Inflammatory macrophage treated with lipopolysaccharide for 4 hours (primary cell): Measurements from ENCODE around the gene DDX41.
A peak's percentile ranks its signal among the peaks of the same experiment; 100 is the strongest.
"Not testable (repeated sequence)": the region's sequence is repeated elsewhere in the genome, so short reads cannot be mapped to it uniquely, and the experiment has no call there.

ENCODE experiments used
- DNase-seq: peaks from one replicate; pipeline ENCODE4 v3.0.0-alpha.2; 2020

Gene DDX41

DNA sequence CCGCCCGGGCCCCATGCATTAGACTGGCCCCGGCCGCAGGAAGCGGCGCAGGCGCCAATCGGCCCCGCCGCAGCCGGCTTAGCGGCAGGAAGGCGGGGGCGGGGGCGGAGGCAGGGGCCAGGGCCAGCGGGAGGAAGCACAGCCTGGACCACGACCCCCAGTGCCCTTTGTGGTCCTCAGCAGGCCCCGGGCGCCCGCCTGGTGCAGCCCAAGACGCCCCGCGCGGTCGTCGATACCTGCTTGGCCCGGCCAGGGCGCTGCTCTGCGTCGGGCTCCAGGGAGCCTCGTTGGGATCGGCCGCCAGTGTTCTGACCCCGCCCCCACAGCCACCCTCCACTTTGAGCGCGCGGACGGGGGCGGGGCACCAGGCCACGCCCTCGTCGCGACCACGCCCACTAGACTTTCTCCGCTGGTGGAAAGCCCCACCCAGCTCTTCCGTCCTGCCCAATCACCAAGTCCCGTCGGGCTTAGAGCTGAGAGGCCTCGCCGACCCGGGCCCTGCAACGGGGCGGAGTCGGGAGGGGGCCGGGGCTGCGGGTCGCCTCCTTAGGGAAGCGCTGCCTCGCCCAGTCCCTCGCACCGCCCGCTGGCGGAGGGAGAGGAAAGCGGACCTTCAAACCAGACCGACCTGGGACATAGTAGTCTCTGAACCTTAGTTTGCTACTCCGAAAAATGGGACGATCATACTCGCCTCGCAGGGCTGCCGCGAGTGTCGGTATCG is 19.3 kb downstream of the DDX41 start, which contains the start of gene PDLIM7:
TSS of gene PDLIM7 (minus strand) at position 313 of the 721 bp plus-strand sequence. CDS start 1,092 bp downstream, outside the sequence.
- DNase-seq: peak; percentile 96

DNA sequence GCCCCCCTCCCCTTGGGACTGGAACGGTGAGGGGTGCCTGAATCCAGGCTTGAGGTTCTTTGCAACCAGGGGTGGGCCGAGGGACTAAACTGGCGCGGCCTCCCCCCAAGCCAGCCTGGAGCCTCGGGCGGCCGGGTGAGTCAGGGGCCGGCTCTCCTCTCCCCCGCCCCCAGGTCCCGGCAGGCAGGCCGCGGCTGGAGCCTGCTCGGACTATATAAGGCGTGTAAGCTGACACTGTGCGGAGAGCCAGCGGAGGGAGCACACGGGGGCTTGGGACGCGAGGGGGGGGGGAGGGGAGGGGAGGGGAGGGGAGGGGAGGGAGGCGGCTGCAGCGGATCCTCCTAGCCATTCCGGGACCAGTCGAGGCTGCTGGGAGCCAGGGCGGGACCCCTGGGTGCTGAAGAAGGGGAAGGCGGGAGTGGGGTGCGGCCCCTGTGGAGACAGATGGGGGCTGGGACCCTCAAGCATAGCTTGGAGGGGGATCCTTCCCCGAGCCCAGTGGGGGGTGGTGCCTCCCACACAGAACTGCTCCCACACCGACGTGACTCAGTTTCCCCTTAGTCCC is 20.0 kb downstream of the DDX41 start:
- DNase-seq: peak; percentile 57

DNA sequence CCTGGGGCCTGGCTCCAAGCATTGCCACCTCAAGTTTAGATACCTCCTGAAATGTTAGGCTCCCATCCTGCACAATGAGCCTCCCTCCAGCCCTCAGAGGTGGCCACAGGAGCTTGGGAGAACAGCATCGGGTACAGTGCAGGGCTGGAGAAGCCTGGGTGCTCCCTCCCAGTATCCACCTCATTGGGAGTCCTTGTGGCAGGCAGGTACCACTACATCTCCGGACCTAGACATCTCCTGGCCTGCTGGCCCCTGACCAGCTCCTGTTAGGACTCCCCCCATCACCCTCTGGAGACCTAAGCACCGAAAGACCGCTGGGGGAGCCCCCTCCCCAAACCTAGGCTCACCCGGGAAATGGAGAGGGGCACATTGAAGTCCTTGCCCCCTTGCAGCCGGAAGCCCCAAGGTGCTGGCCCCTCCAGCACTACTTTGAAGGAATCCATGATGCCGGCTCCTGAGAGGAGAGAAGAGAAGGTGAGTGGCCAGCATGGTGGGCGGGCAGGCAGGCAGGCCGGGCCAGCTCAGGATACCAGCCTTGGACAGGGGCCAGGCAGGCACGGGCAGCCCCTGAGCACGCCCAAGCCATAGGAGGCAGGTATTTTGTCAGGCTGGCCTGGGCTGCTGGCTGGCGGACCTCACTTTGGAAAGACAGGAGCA is 20.6 kb downstream of the DDX41 start:
- DNase-seq: peak; percentile 24

DNA sequence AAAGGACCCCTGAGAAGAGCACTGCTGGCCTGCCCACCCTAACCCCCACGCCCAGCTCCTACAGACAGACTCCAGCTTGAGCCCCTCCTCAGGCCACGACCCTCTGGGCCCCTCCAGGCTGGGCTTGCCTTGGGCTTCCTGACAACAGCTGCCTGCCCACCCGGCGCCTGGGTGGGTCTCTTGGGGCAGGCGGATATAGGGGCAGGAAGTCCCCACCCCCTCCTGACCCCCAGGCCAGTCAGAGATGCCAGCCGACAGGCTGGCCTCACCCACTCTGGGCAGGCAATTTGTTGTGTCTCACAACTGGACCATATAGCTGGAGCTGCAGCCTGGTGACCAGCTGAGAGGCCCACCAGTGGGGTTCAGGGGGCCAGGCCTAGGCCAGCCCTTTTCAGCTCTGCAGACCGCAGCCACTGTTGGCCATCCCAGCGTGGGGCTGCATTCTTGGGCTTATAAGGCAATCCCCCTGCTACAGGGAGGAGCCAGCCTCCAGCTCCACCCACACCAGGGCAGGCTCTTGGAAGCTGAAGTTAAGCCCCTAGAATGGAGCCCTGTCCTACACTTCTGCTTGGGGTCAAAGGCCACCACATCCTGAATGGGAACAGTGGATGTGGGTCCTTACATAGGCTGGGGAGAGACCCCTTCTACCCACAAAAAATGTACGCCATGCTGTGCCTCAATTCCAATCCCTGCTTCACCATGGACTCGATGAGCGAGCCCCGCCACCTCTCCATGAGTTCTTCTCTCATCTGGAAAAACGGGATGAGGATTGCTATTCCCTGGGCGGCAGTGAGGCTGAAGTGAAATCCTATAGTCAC is 21.3 kb downstream of the DDX41 start:
- peak; percentile 77 for DNase-seq

DNA sequence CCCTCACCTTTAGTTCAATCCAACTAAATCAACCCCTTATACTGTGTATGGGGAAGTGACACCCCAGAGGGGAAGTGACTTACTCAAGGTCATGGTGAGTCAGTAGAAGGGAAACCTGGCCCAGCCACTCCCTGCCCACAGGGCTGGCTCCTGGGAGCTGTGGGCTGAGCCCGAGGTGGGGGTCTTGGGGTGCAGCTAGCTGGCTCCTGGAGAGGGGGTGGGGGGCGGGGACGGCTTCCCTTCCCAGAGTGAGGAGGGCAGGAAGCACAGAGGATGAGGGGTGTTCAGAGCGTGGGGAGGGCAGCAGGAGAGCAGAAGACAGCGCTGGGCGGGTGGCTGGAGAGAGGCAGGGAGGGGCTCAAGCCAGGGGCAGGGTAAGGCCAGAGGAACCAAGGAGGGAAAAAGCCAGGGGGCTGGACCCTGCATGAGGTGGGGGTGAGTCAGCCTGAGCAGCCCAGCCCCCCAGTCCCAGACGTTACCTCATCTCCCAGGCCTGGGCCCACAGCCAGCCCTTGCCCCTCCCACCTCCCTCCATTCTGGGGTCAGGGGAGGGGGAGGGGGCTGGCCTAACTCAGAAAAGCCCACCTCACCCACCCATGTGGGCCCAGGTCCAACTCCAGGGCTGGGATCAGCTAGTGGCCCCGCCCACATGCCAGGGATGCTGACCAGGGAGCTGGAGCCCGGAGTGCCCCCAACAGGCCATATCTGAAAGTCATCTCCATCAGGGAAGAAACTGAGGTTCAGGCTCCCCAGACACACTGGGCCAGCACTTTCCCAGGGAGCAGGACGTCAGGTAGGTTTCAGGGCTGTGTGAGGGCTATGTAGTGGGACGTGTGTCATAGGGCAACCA is 22.2 kb downstream of the DDX41 start:
- DNase-seq: peak; percentile 94

DNA sequence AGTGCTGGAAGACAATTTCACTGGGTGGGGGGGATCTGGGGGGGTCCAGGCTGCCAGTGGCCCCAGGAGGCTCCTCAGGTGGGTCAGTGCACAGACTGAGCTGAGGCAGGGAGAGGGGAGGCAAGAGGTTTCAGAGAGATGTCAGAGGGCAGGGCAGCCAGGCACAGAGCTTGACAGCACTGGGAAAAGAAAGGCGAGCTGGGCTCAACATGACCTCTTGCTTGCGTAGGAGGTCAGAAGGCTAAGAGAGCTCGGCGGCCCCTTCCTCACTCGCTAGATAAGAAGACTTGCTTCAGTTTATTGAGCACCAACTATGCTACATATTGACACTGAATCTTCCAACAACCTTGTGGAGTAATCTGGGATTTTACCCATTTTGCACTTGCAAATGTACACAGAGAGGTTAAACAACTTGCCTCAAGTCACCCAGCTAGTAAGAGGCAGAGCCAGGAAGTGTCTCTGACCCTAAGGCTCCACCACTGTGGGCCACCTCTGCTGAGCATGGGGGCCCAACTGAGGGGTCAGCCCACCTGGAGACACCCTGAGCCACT is 22.9 kb downstream of the DDX41 start:
- peak; percentile 86 for DNase-seq

DNA sequence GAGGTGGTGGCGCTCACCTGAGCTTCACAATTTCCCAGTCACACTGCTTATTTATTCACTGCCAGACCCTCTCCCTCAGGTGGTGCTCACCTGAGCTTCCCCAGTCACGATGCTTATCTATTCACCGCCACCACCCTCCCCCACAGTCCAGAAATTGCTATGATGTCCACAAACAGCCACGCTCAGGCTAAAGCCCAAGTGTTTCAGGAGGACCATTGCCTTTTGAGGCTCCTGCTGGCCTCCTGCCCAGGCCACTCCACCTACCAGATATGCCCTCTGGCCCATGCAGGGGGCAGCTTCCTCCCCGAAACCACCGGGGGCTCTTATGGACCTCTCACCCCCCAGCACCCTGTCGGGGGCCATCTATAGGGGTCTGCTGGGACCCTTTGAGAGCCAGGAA is 23.9 kb downstream of the DDX41 start:
- no peak for DNase-seq

DNA sequence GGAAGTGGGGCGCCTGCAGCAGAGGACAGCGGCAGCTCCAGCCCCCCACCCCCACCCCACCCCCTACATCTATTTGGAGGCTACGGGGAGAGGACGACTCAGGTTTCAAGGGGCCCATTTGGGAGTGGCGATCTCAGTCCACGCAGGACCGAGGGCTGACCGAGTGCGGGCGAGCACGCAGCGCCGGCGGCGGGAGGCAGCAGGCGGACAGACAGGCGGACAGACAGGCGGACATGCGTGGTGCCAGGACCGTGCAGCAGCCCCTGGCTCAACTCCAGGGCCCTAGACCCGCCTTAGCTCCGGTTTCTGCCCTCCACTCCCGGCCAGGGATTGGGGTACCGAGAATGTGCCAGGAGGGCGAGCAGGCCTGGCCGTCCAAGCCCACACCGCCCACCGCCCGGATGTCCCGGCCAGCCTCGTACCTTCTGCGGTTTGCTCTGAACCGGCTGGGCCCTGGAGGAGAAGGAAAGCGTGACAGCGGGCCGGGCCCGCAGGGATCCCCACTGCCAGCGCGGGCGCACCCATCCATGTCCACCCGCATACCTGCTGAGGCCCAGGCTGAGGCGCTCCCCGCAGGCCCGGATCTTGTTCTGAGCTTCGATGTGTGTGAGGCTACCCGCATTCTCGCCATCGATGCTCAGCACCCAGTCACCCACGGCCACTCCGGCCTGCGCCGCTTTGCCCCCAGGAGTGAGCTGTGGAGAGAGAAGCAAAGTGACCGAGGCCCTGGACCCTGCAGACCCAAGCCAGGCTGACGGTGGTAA is 24.6 kb downstream of the DDX41 start:
- no peak for DNase-seq

DNA sequence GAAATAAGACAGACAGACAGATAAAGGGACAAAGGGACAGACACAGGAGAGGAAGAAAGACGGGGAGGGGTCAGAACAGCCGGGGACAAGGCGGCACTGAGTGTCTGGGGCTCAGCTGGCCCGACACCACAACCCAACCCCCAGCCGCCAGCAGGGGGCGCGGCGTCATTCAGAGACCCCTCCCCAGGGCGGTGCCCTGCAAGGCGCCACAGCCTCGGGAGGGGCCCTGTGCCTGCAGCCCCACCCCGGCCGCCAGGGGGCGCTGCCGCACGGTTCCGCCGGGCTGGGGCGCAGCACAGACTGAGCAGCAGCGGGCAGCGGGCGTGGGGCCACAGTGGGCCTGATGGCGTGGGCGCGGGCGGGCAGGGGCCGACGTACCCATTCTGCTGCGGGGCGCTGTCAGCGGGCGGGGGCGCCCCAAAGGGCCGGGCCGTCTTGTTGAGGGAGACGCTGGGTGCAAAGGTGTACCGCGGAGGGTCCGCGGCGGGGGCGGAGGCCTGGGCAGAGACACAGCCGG is 25.3 kb downstream of the DDX41 start:
- no peak for DNase-seq

DNA sequence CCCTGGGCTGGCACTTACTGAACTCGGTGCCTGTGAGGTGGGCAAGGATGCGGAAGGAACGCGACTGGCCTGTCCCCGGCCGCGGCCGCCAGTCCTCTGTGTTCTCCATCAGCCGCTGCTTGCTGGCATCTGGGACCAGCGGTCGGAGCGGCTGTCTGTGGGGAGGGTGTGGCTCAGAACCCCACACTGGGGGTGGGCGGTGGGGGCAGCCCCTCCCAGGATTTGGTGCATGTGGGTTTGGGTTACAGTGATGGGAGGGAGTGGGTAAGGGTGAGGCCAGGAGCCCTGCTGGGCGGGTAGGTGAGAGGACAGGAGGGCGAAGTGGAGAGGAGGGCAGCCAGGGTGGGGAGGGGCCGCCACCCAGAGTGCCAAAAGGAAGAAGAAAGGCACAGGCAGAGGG is 25.8 kb downstream of the DDX41 start:
- no peak for DNase-seq

DNA sequence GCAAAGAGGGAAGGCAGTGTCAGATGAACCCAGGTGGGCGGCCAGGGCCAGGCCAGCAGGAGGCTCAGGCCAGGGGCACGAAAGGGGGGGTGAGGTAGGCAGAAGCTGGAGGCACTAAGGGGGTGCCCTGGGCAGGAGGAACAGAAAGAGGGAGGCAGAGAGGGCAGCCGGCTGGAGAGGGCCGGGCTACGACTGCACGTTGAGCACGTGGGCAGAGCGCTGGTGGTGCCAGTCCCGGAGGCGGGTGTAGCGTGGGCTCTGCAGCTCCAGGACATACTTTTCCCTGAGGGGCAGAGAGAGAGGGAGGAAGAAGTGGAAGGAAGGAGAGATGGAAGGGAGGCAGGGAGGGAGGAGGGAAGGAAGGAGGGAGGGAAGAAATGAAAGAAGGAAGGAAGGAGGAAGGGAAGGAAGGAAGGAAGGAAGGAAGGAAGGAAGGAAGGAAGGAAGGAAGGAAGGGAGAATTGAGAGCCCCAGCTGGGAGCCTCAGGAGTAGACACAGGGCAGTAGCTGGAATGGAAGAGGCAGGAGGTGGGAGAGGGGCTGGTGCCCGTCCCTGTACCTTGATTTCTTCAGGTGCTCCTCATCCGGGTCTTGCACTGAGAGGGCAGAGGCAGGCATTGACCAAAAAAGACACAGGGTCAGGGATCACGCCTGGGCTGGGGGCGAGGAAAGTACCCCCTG is 26.3 kb downstream of the DDX41 start:
- DNase-seq: no peak

DNA sequence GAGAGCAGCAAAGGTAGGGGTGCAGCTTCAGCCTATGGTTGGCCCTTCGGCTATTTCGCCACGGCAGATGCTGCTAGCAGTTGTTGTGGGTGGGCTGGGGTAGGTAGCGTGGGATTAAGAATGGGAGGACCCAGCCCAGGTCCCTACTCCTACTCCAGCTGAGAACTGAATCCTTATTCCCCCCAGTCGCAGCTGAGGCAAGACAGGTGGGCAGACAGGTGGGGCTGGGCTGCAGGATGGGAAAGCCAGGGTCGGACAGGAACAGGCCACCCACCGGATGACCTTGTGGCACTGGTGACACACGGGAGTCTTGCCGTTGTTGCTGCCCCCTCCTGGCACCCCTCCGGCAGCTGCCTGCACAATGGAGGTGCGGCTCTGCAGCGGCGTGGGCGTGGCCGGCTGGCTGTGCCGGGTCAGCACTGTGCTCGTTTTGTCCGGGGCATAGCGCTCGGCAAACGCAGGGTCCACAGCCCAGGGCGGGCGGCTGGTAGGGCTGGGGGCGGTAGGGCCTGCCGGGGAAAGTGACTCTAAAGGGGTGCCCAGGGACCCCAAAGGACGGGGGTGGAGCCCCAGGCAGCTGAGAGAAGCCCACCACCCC is 27.5 kb downstream of the DDX41 start:
- no peak for DNase-seq

DNA sequence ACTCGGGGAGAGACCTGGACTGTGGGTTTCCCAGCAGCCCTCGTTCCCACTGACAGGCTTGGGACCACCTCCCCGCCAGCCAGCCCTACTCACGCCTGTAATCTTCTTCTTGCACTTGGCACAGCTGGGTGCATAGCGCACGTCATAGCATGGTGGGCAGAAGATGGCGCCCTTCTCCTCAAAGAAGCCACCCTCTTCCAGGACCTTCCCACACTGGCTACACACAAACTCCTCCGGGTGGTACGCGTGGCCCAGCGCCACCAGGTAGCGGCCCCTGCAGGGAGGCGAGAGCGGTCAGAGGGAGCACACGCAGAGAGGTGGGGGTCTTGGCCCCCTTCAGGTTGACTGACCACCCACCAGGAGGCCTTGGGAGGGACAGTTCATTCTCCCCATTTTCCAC is 28.8 kb downstream of the DDX41 start:
- no peak for DNase-seq

DNA sequence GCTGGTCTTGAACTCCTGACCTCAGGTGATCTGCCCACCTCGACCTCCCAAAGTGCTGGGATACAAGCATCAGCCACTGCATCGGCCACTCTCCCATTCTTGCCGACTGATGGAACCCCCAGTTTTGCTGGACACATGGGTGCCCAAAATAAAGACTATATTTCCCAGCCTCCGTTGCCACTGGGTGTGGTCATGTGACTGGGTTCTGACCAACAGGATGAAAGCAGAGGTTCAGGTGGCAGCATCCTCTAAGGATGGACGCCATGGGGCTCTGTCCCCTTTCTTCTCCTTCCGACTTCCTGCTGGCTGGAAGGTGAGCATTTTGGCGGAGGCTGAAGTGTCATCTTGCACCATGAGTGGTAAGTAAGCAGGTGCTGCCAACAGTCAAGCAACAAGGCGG is 29.6 kb downstream of the DDX41 start:
- DNase-seq: no peak

DNA sequence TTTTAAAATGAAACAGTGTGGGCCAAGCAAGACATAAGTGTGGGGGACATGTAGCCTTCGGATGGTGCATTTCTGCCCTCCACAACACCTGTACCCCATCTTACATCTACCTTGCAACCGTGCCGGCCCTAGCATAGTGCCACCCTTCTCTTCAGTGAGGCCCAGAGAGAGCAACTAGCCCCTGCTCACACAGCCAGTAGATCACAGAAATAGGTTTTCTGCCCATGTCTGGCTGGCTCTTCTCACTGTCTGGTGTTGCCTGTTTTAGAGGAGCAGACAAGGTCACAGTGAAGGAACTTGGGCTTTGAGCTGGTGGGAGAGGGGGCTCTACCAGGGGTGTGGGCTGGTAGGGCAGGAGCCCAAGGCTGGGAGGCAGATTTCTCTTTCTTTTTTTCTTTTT is 30.5 kb downstream of the DDX41 start:
- no peak for DNase-seq

DNA sequence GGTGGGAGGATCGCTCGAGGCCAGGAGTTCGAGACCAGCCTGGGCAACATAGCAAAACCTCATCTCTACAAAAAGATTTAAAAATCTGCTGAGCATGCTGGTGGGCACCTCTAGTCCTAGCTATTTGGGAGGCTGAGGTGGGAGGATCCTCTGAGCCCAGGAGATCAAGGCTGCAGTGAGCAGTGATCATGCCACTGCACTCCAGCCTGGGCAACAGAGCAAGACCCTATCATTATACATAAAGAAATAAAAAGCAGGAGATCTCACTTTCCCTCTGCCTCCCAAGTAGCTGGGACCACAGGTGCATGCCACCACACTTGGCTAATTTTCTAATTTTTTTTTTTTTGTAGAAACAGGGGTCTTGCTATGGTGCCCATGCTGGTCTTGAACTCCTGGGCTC is 31.0 kb downstream of the DDX41 start:
- not testable (repeated sequence) for DNase-seq

DNA sequence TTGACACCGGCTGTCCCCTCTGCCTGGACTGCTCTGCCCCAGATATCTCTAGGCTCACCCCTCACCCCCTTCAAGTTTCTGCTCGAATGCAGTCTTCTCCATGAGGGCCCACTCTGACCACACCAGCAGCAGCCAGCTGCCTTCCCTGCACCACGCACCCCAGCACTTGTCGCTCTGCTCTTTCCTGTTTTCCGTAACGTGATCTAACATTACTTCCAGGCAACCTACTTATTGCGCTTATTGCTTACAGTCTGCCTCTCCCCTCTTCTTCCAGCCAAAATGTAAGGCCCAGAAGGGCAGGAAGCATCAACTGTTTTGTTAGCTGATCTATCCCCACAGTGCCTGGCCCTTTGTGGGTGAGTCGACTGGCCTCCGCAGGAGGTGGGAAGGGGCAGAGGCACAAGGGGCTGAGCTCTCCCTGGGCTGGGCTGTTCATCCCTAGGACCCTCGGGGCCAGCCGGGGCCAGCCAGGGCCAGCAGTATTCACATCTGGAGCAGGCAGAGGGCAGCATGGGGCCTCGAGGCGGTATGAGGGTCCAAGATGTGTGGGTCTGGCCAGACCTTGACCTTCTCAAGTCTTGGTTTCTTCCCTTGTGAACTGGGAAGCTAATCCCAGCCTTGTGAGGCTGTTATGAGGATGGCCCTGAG is 31.7 kb downstream of the DDX41 start:
- no peak for DNase-seq

DNA sequence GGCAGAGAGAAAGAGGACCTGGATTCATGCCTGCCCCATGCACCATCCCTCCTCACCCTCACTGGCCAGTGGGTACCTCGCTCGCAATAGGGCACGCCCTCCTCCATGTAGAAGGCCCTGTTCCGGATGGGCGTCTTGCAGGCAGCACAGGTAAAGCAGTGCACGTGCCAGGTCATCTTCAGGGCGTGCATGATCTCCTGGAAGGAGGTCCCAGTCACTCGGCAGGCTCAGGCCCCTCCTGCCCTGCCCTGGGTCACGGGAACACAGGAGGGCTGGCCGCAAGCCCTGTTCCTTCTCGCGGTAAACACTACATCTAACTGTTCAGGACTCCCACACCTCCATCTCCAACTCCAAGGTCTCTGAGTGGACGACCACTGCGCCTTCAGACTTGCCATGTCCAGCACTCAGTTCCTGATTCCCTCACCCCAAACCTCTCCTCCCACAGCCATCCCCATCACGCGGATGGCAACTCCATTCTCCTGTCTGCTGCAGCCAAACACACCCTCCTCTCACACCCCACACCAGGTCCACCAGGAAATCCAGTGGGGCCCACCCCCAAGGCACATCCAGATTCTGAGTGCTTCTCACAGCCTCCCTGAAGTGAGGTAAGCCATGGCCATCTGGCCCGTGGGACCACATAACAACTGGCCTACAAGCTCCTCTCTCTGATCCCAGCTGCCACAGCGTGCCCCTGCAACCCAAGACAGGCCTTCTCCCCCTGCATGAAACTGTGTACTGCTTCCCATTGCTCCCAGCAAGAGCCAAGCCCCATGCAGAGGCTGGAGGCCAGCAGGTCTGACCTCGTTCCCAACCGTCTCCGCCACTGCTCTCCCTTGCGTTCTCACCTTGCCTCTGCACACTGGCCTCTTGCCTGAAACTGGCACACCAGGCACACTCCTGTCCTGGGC is 32.5 kb downstream of the DDX41 start:
- DNase-seq: no peak
